HepG2 (cell line): ENCODE results near the gene GABRG3. TPM values are rescaled to one million over a fixed set of nuclear protein-coding genes. Genes with fewer than 3 reads are reported as not detected.

Experiments used
- ATAC-seq: fragments of 200-7000 bp; cut with Tn5 transposase; 3 replicates; pipeline ENCODE4 v1.9.1; 2020; ENCODE audit warnings: mild to moderate bottlenecking, moderate library complexity
- BruUV-seq: library from RNA; stranded (reverse); fragments of 400-500 nt; replicated peaks from 2 replicates; lab custom pipeline; 2021; lab: Mats Ljungman, UMichigan
- CTCF ChIA-PET: fragments of 300-600 bp; formaldehyde crosslinking; extraction: SDS; loops from one replicate; lab custom pipeline; 2021; ENCODE audit warnings: low total read pairs, inconsistent platforms, low intra/inter-chr PET ratio; lab: Yijun Ruan, JAX
- POLR2A ChIA-PET: fragments of 350-600 bp; sonication (Branson Sonifier 250); formaldehyde crosslinking; loops from one replicate; lab custom pipeline; 2020; ENCODE audit warnings: antibody characterized with exemption, inconsistent platforms; lab: Yijun Ruan, JAX
- DNase-seq: peaks from one replicate; pipeline ENCODE4 v3.0.0-alpha.2; 2015; ENCODE audit warnings: low spot score
- FAIRE-seq: peaks from 3 replicates; lab custom pipeline; 2011; peaks lifted over from hg19 to GRCh38; lab: Jason Lieb, UNC
- H2AFZ ChIP-seq: one replicate; pipeline ENCODE4 v1.6.1; 2011; ENCODE audit warnings: low read length, inconsistent platforms
- H3K27ac ChIP-seq: fragments of 300-600 bp; 3 replicates; pipeline ENCODE4 v1.8.0; 2011; ENCODE audit warnings: mixed run types, mild to moderate bottlenecking, mixed read lengths, low read length, inconsistent platforms; ENCODE audit not compliant: insufficient read depth; ENCODE audit errors: extremely low read length
- H3K27me3 ChIP-seq, 2 experiments: fragments of 200-600 bp in 1 of 2; 2 replicates in 1 of 2; 3 replicates in 1 of 2; pipeline versions ENCODE4 v1.6.0 to v1.8.0; 2011; ENCODE audit warnings: low read length in 2 of 2, mild to moderate bottlenecking in 2 of 2, moderate library complexity in 2 of 2, inconsistent platforms in 1 of 2; ENCODE audit not compliant: insufficient read depth in 2 of 2, control insufficient read depth in 1 of 2
- H3K36me3 ChIP-seq, 2 experiments: fragments of 200-600 bp in 1 of 2; replicated peaks in 1 of 2; 2 replicates in 1 of 2; 3 replicates in 1 of 2; pipeline versions ENCODE4 v1.5.1 to v1.8.0; 2011; ENCODE audit warnings: low read length in 2 of 2, inconsistent platforms in 1 of 2; ENCODE audit not compliant: insufficient read depth in 2 of 2, control insufficient read depth in 1 of 2
- H3K4me1 ChIP-seq: 2 replicates; pipeline ENCODE4 v1.5.1; 2012; ENCODE audit warnings: low read length, inconsistent platforms; ENCODE audit not compliant: insufficient read depth
- H3K4me2 ChIP-seq: 2 replicates; pipeline ENCODE4 v1.6.0; 2011; ENCODE audit warnings: low read depth, low read length, inconsistent platforms
- H3K4me3 ChIP-seq, 3 experiments: fragments of 200-600 bp in 1 of 3; sonication (generic), shearing (Covaris generic) in 1 of 3; replicated peaks in 1 of 3; 2 replicates each; pipeline ENCODE4 v1.5.1; 2011 to 2016; ENCODE audit warnings: low read length in 3 of 3, inconsistent platforms in 2 of 3, low read depth in 2 of 3, mild to moderate bottlenecking in 2 of 3, control low read depth in 1 of 3, mixed read lengths in 1 of 3; ENCODE audit not compliant: insufficient read depth in 1 of 3
- H3K79me2 ChIP-seq: one replicate; pipeline ENCODE4 v1.6.1; 2011; ENCODE audit warnings: low read length, inconsistent platforms; ENCODE audit not compliant: insufficient read depth
- H3K9ac ChIP-seq: 2 replicates; pipeline ENCODE4 v1.6.0; 2011; ENCODE audit warnings: mild to moderate bottlenecking, low read depth, low read length, inconsistent platforms; ENCODE audit not compliant: insufficient read depth
- H3K9me3 ChIP-seq: 2 replicates; pipeline ENCODE4 v1.5.1; 2012; ENCODE audit warnings: mild to moderate bottlenecking, low read length
- H4K20me1 ChIP-seq: 2 replicates; pipeline ENCODE4 v1.6.0; 2011; ENCODE audit warnings: inconsistent platforms, mild to moderate bottlenecking, low read length, moderate library complexity; ENCODE audit not compliant: insufficient read depth
- CTCF ChIP-seq: sonication (generic); formaldehyde crosslinking; IDR thresholded peaks from 2 replicates; pipeline ENCODE4 v1.5.0; 2020; ENCODE audit warnings: mild to moderate bottlenecking, missing genetic modification reagents, moderate library complexity
- ELF1 ChIP-seq: sonication (generic); formaldehyde crosslinking; IDR thresholded peaks from 2 replicates; pipeline ENCODE4 v1.4.0; 2020; ENCODE audit warnings: missing genetic modification reagents
- FOXA3 ChIP-seq: IDR thresholded peaks from 2 replicates; pipeline ENCODE4 v1.6.1; 2016; ENCODE audit warnings: missing genetic modification reagents, missing compliant biosample characterization
- HNF1B ChIP-seq: sonication (generic); formaldehyde crosslinking; IDR thresholded peaks from 2 replicates; pipeline ENCODE4 v1.5.1; 2020; ENCODE audit warnings: mild to moderate bottlenecking, moderate library complexity, missing genetic modification reagents
- HNRNPUL1 ChIP-seq: fragments of 200-400 bp; formaldehyde crosslinking; IDR thresholded peaks from 2 replicates; pipeline ENCODE4 v1.6.1; 2017; ENCODE audit warnings: low read depth, mild to moderate bottlenecking, low read length, moderate library complexity
- REXO4 ChIP-seq: sonication (generic); formaldehyde crosslinking; IDR thresholded peaks from 2 replicates; pipeline ENCODE4 v1.8.0; 2022; ENCODE audit warnings: missing genetic modification reagents, mild to moderate bottlenecking, borderline replicate concordance
- SMAD3 ChIP-seq: sonication (generic); formaldehyde crosslinking; IDR thresholded peaks from 2 replicates; pipeline ENCODE4 v1.4.0; 2020; ENCODE audit warnings: missing genetic modification reagents
- TEF ChIP-seq: sonication (generic); formaldehyde crosslinking; IDR thresholded peaks from 2 replicates; pipeline ENCODE4 v1.5.0; 2020; ENCODE audit warnings: missing genetic modification reagents
- TRIM24 ChIP-seq: sonication (generic); formaldehyde crosslinking; IDR thresholded peaks from 2 replicates; pipeline ENCODE4 v1.8.0; 2022; ENCODE audit warnings: mild to moderate bottlenecking, missing genetic modification reagents
- ZFX ChIP-seq: sonication (generic); formaldehyde crosslinking; IDR thresholded peaks from 2 replicates; pipeline ENCODE4 v1.4.0; 2020; ENCODE audit warnings: mild to moderate bottlenecking, low read depth, missing genetic modification reagents, moderate library complexity
- ZNF225 ChIP-seq: sonication (generic); formaldehyde crosslinking; IDR thresholded peaks from 2 replicates; pipeline ENCODE4 v1.4.0; 2020; ENCODE audit warnings: mild to moderate bottlenecking, missing genetic modification reagents
- ZNF430 ChIP-seq: sonication (generic); formaldehyde crosslinking; IDR thresholded peaks from 2 replicates; pipeline ENCODE4 v1.9.0; 2021; ENCODE audit warnings: mild to moderate bottlenecking, missing genetic modification reagents
- ZNF510 ChIP-seq: sonication (generic); formaldehyde crosslinking; IDR thresholded peaks from 2 replicates; pipeline ENCODE4 v1.4.0; 2020; ENCODE audit warnings: low read depth, mild to moderate bottlenecking, missing genetic modification reagents
- ZNF720 ChIP-seq: sonication (generic); formaldehyde crosslinking; IDR thresholded peaks from 2 replicates; pipeline ENCODE4 v1.4.0; 2020; ENCODE audit warnings: missing genetic modification reagents
- ZSCAN21 ChIP-seq: sonication (generic); formaldehyde crosslinking; IDR thresholded peaks from 2 replicates; pipeline ENCODE4 v1.8.0; 2022; ENCODE audit warnings: mild to moderate bottlenecking, missing genetic modification reagents, moderate library complexity, borderline replicate concordance
- WGBS: methylation state at CpG from one replicate; pipeline ENCODE4 v1.1.6; 2017; ENCODE audit warnings: low lambda C conversion rate; 5-methylcytosine and 5-hydroxymethylcytosine counted together
- in situ Hi-C: cut with HindIII; loops from 2 replicates; pipeline ENCODE4 v1.10.0; 2017; ENCODE audit warnings: low pct_unique_long_range_greater_than_20kb; ENCODE audit not compliant: extremely low pct_ligation_motif_present
- intact Hi-C: fragments of 100-400 bp; cut with micrococcal nuclease; formaldehyde crosslinking; loops from one replicate; pipeline ENCODE4 v1.10.0; 2022; ENCODE audit not compliant: unreplicated experiment
- polyA plus RNA-seq, 8 experiments: library from polyadenylated mRNA; depleted of rRNA in 3 of 8; stranded (reverse) in 7 of 8; unstranded in 1 of 8; fragments of >200 nt; fragmentation: Illumina TruSeq in 4 of 8; extraction: Trizol in 4 of 8; gene quantifications; 2 replicates each; pipeline versions ENCODE4 v1.2.1 to v1.2.3, GENCODE V29; 2011 to 2016; ENCODE audit warnings: low read depth in 4 of 8, missing spikeins in 1 of 8, mixed read lengths in 1 of 8; ENCODE audit not compliant: insufficient read depth in 1 of 8
- total RNA-seq, 5 experiments: library from RNA; depleted of rRNA; stranded (reverse); fragments of >200 nt; fragmentation: Illumina TruSeq; extraction: Trizol; gene quantifications; 2 replicates each; pipeline ENCODE4 v1.2.3, GENCODE V29; 2016; ENCODE audit warnings: low read depth in 1 of 5
- TF ChIP-seq, protein P1 (sequence below): sonication (generic); formaldehyde crosslinking; IDR thresholded peaks from 2 replicates; pipeline ENCODE4 v1.4.0; 2020; ENCODE audit warnings: missing genetic modification reagents, low read depth, mild to moderate bottlenecking, borderline replicate concordance

The GABRG3 gene
- total and polyA plus RNA-seq, 2 of the 13 experiments (the other 11 are each of a cell fraction or from before 2014, with no cell fraction given), result not detected

DNA sequence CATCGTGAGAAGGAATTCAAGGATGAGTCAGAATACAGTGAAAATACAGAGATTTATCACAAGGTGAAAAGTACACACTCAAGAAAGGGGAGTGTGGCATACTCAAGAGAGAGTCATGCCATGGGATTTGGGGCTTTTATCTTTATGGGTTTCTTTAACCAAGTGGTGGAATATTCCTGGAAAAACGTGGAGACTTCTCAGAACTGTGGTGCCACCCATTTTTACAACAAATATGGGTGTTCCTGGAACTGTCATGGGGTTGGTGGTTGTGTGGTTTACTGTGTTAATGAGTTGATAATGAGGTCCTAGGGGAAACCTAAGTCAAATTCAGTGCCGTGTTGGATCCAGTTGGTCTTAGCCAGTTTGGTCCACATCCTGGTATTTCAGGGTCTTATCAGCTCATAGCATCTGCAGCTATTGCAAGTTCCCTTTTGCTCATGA lies 497.2 kb downstream of the GABRG3 start:
- no peak for DNase-seq
- 0% methylated on average over 3 of the region's 3 CpGs for WGBS

More for the DNA sequence above, 497.2 kb downstream of the GABRG3 start:
- Histone ChIP-seq H3K27ac (no peak overlapping the region), H2AFZ (no peak overlapping the region), H3K36me3 (no peaks in the 10 kb centered on the region), H3K4me1 (no peaks in the 10 kb centered on the region), H3K4me2 (no peak overlapping the region), H3K9ac (no peak overlapping the region), H4K20me1 (no peaks in the 10 kb centered on the region), H3K79me2 (no peaks in the 10 kb centered on the region), H3K9me3 (peaks cover 22% of the 10 kb centered on the region), H3K27me3 (no peaks in the 10 kb centered on the region; a peak in 1 of 5 replicates), H3K4me3 (no peak overlapping the region)
- no peak for FAIRE-seq
- TF ChIP-seq REXO4 (no peak), TRIM24 (CRISPR knock-in tag) (no peak), SMAD3 (CRISPR knock-in tag) (no peak), ZFX (CRISPR knock-in tag) (no peak), ZNF510 (no peak), HNRNPUL1 (no peak), ZNF225 (CRISPR knock-in tag) (no peak), ELF1 (CRISPR knock-in tag) (no peak), HNF1B (no peak), ZNF430 (no peak), CTCF (CRISPR knock-in tag) (no peak), FOXA3 (CRISPR knock-in tag) (no peak), ZSCAN21 (CRISPR knock-in tag) (no peak), ZNF720 (CRISPR knock-in tag) (no peak), TEF (no peak)
- TF ChIP-seq, protein P1, sequence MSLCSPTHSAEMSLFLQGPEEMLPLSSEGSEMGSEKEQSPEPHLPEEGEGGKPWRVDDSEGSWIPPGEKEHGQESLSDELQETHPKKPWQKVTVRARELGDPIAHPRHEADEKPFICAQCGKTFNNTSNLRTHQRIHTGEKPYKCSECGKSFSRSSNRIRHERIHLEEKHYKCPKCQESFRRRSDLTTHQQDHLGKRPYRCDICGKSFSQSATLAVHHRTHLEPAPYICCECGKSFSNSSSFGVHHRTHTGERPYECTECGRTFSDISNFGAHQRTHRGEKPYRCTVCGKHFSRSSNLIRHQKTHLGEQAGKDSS (CRISPR knock-in tag), result no peak
- no TSS peak for BruUV-seq
- ATAC-seq, result no peak
- POLR2A ChIA-PET, result no interaction called here
- intact Hi-C loops, result no loop called here
- in situ Hi-C loops, result no loop called here
- CTCF ChIA-PET, result no interaction called here
